Pons (tissue), 1 donor: ENCODE results near the gene ADRB2.

ENCODE experiments used
- DNase-seq: peaks from one replicate; pipeline ENCODE4 v3.0.0-alpha.2; 2016; ENCODE audit warnings: low spot score

Gene ADRB2

DNA sequence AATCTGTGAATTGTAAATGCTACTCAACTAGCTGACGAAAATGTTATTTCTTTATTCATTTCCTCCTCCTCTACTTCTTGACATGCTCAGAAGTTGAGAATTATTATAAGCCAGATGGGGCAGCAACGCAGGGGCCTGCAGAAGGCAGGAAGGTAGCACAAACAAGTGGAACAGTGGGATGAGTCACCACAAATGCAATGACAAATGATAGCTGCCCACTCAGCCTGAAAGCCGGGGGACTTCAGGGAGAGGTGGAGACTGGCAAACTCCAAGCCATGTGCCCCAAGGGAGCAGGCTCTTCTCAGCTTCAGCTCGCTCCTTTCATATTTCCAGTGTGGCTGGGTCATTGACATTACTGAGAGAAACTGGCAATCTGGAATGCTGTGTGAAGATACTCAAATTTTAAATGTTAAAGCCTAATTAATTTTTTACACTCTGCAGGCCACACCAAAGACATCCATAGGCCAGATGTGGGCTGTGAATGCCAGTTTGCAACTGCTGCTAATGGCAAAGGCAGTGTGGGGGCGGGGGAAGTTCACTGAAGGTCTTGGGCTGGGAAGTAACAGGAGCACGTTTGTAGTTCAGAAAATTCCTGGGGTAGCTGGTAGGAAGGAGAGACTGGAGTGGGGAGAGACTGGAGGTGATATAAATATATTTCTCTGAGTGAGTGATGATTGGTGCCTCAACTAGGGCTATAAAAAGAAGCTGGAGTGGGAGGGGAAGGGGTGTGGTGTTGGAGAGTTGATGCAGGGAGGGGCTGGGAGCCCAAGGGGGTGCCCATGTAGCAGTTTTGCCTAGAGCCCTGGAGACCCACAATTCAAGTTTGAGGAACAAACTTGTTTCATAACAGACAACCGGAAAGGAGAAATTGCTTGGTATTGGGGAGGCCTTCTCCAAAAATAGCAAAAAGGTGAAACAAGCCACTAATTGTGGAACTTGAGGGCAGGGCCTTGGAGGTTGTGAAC is 20.8 kb upstream of the ADRB2 start:
- peak; percentile 70 for DNase-seq

GRCh38 chr5:148806520-148806931 is 19.9 kb upstream of the ADRB2 start:
- no peak for DNase-seq

- DNase-seq = no peak
Measured at GRCh38 chr5:148807851-148808250, 18.6 kb upstream of the ADRB2 start.

DNA sequence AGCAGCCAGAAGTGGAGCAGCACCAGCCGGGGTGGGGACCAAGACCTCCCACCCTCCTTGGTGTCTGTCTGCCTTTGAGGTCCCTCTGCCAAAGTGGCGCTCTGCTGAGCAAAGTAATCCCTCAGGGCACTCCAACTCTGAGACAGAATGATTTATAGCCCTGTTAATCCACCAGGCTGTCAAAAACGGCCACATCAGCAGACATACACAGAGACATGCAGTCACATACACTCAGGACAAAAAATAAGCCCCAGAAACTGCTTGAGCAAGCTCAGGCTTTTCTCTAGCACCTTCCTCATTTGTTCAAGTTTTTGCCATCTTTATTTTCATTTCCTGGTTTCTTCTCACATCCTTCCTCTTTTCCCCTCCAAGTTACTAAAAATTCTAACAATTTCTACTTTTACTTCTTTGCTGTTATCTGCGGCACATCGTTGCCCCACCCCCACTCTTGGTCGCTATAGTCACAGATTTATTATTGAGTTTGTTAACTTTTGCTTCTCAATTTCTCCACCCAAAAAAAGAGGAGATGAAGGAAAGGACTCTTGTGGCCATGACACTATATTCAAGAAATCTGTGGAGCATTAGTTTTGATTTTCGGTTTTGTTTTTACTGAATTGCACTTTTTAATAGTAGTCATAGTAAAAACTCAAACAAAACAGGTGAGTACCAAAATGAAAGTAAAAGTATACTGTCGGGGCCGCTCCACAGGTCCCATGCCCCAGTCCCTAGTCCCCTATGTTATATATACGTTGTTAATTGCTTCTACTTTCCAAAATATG is 17.4 kb upstream of the ADRB2 start:
- DNase-seq = peak; percentile 79

GRCh38 chr5:148809781-148810524 is 16.5 kb upstream of the ADRB2 start:
- DNase-seq = no peak

GRCh38 chr5:148810823-148811222 is 15.6 kb upstream of the ADRB2 start:
- DNase-seq = no peak

DNA sequence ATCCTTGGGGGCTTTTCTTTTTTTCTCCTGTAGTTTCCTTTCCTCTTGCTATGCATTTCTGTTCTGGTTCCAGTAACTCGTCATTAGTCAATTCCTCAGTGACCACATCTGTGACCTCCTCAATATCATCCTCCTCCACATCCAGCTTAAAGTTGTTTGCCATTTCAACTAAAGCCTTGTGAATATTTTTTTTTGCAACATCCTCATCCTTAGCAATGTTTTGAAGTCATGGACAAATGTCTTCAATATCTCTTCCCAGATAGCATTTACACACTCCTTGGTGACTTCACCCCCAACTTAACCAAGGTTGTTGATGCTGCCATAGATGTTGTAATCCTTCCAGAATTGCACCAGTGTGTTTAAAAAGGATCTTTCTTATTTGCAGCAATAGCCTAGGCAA is 14.7 kb upstream of the ADRB2 start:
- DNase-seq = no peak

GRCh38 chr5:148815086-148815485 is 11.3 kb upstream of the ADRB2 start:
- no peak for DNase-seq

GRCh38 chr5:148815578-148815977 is 10.8 kb upstream of the ADRB2 start:
- DNase-seq = no peak

- no peak for DNase-seq
Measured at GRCh38 chr5:148816357-148816756, 10.1 kb upstream of the ADRB2 start.

DNA sequence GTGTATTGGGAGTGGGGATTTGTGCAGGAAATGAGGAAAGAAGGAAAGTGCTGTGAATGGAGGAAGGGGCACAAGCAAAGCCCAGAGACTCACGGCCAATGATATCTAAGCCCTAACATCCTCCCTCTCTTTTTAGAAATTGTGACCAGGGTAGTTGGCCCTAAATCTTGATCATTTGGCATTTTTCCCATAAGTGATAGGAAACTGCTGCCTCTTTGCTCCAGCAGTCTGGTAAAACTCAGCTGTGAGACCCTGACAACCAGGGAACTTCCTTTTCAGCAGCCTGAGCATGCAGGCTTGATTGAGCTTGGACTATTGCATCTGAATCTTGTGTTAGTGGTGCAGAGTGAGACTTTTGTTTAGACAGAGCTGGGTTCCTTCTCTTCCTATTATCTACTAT is 9.6 kb upstream of the ADRB2 start:
- no peak for DNase-seq

DNA sequence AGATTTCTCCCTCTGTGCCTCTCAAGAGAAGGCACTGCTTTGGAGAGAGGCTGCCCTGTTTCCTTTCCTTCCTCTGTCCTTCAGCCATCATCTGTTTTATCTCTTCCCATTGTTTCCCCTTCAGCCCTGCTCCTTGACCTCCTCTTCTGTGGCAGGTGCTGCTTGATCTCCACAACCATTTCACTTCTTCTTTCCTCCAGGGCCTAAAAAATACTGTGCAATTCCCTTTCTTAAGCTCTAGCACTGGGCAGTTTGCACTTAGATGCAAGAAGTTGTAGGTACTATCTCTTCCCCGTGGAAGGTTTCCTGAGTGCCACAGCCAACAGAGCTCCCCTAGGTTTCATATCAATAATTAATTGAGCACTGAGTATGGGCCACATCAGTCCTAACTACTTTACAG is 8.8 kb upstream of the ADRB2 start:
- DNase-seq = no peak

- no peak for DNase-seq
Measured at GRCh38 chr5:148820461-148821395, 5.7 kb upstream of the ADRB2 start.

- DNase-seq = no peak
Measured at GRCh38 chr5:148823871-148824270, 2.5 kb upstream of the ADRB2 start.

GRCh38 chr5:148825716-148826052 is 727 bp upstream of the ADRB2 start:
- no peak for DNase-seq

- no peak for DNase-seq
Measured at GRCh38 chr5:148826739-148827070, 294 bp downstream of the ADRB2 start.

DNA sequence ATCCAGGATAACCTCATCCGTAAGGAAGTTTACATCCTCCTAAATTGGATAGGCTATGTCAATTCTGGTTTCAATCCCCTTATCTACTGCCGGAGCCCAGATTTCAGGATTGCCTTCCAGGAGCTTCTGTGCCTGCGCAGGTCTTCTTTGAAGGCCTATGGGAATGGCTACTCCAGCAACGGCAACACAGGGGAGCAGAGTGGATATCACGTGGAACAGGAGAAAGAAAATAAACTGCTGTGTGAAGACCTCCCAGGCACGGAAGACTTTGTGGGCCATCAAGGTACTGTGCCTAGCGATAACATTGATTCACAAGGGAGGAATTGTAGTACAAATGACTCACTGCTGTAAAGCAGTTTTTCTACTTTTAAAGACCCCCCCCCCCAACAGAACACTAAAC is 1.3 kb downstream of the ADRB2 start:
- DNase-seq = no peak

GRCh38 chr5:148828511-148829247 is 2.3 kb downstream of the ADRB2 start:
- no peak for DNase-seq

GRCh38 chr5:148829248-148829594 is 2.8 kb downstream of the ADRB2 start:
- no peak for DNase-seq

GRCh38 chr5:148829734-148830133 is 3.3 kb downstream of the ADRB2 start:
- no peak for DNase-seq

DNA sequence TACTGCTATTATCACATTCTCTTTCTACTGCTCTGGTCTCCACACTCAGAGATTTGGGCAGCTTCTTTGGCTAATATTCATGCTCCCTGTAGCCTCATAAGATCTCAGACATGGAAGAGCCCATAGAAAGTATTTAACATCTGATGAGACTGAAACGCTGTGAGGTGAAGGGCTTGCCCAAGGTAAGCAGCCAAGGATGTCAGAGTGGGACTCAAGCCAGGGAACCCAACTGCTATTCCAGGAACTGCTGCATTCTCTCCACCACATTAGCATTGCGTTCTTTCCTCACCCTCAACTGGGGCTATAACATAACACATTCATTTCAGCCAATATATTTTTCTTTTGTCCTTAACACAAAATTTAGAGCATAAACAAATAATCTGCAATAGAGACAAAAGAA is 3.8 kb downstream of the ADRB2 start:
- no peak for DNase-seq
